H7 (cell line): ENCODE results near the gene TPCN2. TPM values are rescaled to one million over a fixed set of nuclear protein-coding genes. Genes with fewer than 3 reads are reported as not detected.
A peak's percentile ranks its signal among the peaks of the same experiment; 100 is the strongest.

ENCODE experiments used
- DNase-seq: peaks from one replicate; pipeline ENCODE4 v3.0.0; 2012
- H3K27me3 ChIP-seq: 2 replicates; pipeline ENCODE4 v1.6.0; 2011; ENCODE audit warnings: mild to moderate bottlenecking, low read length; ENCODE audit not compliant: control insufficient read depth, insufficient read depth
- H3K36me3 ChIP-seq: replicated peaks from 2 replicates; pipeline ENCODE4 v1.5.1; 2011; ENCODE audit warnings: low read length; ENCODE audit not compliant: control insufficient read depth, insufficient read depth
- H3K4me3 ChIP-seq: 2 replicates; pipeline ENCODE4 v1.5.1; 2011; ENCODE audit warnings: low read depth, mild to moderate bottlenecking, control low read depth, low read length, moderate library complexity; ENCODE audit not compliant: insufficient read depth
- total RNA-seq: library from RNA; depleted of rRNA; stranded (reverse); fragments of >200 nt; shearing (Covaris generic); gene quantifications from 2 replicates; pipeline ENCODE4 v1.2.3, GENCODE V29; 2014

The TPCN2 gene
- total RNA-seq, 1 experiment from 2014 or later = 13.2 TPM

DNA sequence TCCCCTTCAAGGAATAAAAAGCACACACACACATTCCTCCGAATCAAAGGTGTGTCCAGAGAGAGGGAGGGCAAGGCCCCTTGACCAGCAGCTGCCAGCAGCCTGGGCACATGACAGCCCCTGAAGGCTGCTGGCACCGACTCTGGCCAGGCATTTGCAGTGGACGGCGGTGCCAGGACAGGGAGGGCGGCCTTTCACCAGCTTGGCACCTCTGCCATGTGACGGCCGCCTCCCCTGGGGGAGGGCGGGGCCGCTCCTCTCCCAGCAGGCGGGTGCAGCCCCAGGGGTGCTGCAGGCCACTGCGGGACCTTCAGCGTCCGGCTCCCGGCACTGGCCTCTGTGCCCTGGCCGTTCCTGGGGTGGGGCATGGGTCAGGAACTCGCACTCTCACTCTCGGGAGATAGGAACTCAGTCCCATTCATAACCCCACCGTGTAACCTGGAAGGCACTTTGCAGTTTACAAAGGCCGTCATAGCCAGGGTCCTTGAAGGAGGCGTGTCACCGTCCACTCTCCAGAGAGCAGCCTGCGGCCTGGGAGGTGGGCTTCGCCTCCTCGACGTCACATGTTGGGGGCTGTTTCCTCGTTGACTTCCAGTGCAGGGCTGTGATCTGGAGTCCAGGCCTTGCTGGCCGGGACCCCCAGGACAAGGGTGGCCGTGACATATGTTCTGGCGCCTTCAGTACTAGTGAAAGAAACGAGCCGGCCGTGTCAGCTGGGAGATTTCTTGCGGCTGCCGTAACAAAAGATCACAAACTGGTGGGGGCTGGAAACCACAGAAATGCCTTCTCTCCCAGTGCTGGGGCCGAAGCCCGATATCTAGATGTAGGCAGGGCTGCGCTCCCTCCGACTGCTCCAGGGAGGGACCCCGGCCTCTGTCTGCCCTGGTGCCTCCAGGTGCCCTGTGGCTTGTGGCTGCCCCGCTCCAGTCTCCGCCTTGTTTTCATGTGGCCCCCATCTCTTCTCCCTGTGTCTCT lies 67.1 kb downstream of the TPCN2 start:
- peak; percentile 64 for DNase-seq

DNA sequence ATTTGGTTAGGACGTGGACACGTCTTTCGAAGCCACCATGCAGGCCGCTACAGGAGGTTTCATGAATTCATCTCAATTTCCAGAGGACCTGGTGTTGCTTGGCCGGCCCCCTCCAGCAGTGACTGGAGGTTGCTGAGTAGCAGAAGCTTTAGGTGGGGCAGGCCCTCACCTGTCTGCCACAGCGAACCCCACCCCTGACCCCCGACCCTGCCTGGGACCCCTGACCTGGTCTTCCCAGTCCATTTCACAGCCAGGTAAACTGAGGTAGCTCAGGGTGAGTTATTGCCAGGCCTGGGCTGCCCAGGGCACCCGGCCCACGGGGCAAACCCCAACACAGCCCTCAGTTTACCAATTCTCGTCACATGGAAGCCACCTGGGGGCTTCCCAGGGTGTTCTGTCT lies 67.9 kb downstream of the TPCN2 start:
- DNase-seq = peak; percentile 39
- Histone ChIP-seq H3K4me3 (no peak overlapping the region), H3K36me3 (no peaks in the 10 kb centered on the region)

More for the DNA sequence above, 67.1 kb downstream of the TPCN2 start:
- Histone ChIP-seq H3K4me3 (no peak overlapping the region), H3K27me3 (no peaks in the 10 kb centered on the region), H3K36me3 (no peaks in the 10 kb centered on the region)

DNA sequence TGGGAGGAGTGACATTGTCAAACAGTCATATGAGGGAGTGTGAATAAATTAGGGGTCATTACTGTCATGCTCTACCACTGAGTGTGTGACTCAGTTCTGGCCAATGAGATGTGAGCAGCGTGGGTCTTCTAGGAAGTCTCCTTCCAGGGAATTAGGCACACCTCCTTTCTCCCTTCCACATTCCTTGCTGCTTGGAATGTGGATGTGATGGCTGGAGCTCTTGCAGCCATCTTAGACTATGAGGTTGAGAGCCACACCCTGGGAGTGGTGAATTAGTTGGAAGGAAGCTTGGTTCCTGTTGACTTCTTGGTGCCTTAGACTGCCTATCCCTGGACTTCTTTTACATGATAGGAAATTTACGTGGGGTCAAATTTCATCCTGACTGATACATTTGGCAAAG lies 70.5 kb downstream of the TPCN2 start:
- no peak overlapping the region for H3K4me3 ChIP-seq
- no peak for DNase-seq
- no peaks in the 10 kb centered on the region for H3K27me3 ChIP-seq
- H3K36me3 ChIP-seq = no peaks in the 10 kb centered on the region

More for the DNA sequence above, 67.9 kb downstream of the TPCN2 start:
- no peaks in the 10 kb centered on the region for H3K27me3 ChIP-seq

GRCh38 chr11:69120096-69120875 lies 71.6 kb downstream of the TPCN2 start:
- Histone ChIP-seq H3K36me3 (no peaks in the 10 kb centered on the region), H3K4me3 (no peak overlapping the region), H3K27me3 (no peaks in the 10 kb centered on the region)
- DNase-seq = peak; percentile 48

GRCh38 chr11:69121021-69121420 lies 72.3 kb downstream of the TPCN2 start:
- H3K27me3 ChIP-seq = no peaks in the 10 kb centered on the region
- no peak for DNase-seq
- H3K4me3 ChIP-seq = no peak overlapping the region
- H3K36me3 ChIP-seq = no peaks in the 10 kb centered on the region

GRCh38 chr11:69121621-69122325 lies 73.0 kb downstream of the TPCN2 start:
- no peaks in the 10 kb centered on the region for H3K36me3 ChIP-seq
- H3K27me3 ChIP-seq = no peaks in the 10 kb centered on the region
- H3K4me3 ChIP-seq = no peak overlapping the region
- DNase-seq = peak; percentile 67

GRCh38 chr11:69122326-69122629 lies 73.5 kb downstream of the TPCN2 start:
- Histone ChIP-seq H3K27me3 (no peaks in the 10 kb centered on the region), H3K4me3 (no peak overlapping the region), H3K36me3 (no peaks in the 10 kb centered on the region)
- DNase-seq = no peak

DNA sequence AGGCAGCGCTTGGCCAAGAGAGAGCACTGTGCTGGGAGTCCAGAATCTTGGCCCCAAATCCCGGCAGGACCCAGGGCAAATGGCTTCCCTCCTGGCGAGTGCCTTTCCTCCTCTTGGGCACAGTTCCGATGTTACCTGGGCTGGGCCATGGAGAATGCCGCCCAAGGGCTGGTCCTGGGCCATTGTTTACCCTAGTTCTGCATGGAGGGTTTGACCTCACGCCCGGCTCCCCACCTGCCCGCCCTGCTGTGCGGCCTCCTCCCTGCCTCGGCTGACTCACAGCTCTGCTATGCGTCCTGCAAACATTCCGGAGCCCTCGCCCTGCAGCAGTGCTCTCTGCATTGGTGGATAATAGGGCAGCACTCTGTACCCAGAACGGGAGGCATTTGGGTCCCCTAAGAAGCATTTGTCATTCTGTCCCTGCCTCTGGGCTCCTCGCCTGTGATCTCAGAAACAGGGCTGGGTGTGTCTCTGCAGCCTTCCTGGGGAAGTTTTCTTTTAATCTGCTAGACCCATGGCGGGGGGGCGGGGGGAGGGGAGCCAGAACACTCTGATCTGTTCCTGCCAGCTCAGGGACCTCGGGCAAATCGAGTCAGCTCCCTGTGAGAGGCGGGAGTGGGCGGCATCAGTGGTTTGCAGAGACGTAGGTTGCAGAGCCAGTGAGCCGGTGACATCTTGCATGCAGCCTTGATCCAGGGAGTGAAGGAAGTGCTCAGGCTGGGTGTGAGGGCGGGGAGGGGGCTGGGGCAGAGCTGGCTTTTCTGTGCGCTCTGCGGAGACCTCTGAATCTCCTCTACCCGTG lies 74.1 kb downstream of the TPCN2 start:
- peak; percentile 96 for DNase-seq
- Histone ChIP-seq H3K27me3 (no peaks in the 10 kb centered on the region), H3K36me3 (no peaks in the 10 kb centered on the region), H3K4me3 (peak overlapping the region; percentile 10)

DNA sequence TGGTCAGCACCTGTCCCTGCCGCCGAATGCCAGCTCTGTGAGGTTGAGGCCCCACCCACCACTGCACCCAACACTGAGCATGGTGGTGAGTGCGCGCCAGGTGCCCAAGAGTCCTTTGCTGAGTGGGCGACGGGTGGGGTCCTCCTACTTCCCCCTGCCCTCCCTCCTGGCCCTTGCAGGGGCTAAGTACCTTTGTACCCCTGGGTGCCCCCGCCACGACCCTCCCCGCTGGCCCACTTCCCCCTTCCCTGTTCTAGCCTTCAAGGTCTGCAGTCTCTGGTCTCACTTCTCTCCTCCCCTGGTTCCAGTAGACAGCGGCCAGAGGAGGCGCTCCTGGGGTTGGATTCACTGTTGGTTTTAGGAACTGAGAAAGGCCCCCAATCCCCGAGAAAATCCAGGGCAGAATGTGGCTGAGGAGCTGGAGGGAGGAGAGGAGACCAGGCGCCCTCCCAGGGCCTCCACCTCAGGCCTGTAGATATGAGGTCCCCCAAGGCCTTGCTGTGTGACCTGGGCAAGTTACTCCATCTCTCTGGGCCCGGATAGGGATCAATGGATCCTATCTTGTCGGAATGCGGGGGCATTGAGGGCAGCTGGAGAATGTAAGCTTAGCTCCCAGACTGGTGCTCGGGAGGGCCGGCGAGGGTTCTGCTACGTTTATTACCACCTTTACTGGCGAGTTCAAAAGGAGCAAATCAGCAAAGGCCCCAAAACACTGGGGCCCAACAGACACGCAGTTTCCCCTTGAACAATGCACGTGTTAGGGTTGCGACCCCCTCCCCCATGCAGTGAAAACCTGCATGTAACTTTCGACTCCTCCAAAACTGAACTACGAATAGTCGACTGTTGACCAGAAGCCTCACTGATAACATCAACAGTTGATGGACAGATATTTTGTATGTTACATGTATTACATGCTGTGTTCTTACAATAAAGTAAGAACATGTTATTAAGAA lies 75.1 kb downstream of the TPCN2 start:
- peak overlapping the region; percentile 10 for H3K4me3 ChIP-seq
- H3K36me3 ChIP-seq = no peaks in the 10 kb centered on the region
- DNase-seq = peak; percentile 70
- no peaks in the 10 kb centered on the region for H3K27me3 ChIP-seq

- Histone ChIP-seq H3K27me3 (no peaks in the 10 kb centered on the region), H3K36me3 (no peaks in the 10 kb centered on the region), H3K4me3 (no peak overlapping the region)
- DNase-seq = no peak
Observed at GRCh38 chr11:69125861-69126260, 77.1 kb downstream of the TPCN2 start.

GRCh38 chr11:69126286-69126685 lies 77.6 kb downstream of the TPCN2 start:
- H3K4me3 ChIP-seq = no peak overlapping the region
- DNase-seq = peak; percentile 45
- no peaks in the 10 kb centered on the region for H3K36me3 ChIP-seq
- H3K27me3 ChIP-seq = no peaks in the 10 kb centered on the region

DNA sequence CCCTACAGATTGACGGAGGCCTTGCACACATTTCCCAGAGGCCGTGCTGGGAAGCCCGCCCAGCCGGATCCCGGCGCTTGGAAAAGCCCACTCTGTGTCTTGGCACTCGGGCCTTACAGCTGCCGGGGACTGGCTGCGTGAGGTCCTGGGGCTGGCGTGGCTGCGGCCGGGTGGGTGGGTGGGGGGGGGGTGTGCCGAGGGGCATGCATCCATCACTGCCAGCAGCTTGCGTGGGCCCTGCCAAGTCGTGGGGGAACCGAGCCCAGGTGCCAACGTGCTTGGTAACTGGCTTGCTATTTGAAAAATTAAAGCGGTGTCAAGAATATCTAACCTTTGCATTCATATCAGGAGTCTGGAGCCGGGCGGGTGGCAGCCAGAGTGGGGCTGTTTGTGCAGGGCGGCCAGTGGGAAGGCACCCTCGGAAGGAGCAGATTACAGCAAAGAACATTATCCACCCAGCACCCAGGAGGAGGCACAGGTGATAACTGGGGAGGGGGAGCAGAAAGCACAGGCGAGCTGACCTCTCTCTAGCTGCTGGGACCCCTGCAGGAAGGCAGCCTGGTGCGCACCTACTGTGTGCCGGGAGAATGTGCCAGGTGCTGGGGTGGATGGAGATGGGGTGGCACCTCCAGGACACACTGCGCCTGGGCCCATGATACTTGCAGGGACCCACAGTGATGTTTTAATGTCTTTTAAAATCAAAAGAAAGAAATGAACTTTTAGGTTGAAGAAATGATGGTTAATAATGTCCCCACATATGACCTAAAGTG lies 78.5 kb downstream of the TPCN2 start:
- DNase-seq = peak; percentile 44

More for the DNA sequence above, 78.5 kb downstream of the TPCN2 start:
- no peaks in the 10 kb centered on the region for H3K36me3 ChIP-seq
- no peaks in the 10 kb centered on the region for H3K27me3 ChIP-seq
- no peak overlapping the region for H3K4me3 ChIP-seq
